ENCODE data around the gene CCDC60. TPM values are rescaled to one million over a fixed set of nuclear protein-coding genes. Genes with fewer than 3 reads are reported as not detected.

Gene CCDC60
- polyA plus RNA-seq, 1 experiment = not detected

- no peak for TF ChIP-seq CTCF (IDR thresholded peaks at IDR 0.05; ENCODE audit: insufficient read depth, low read depth, low read length)
- POLR2A ChIA-PET = no interaction called here
- H3K27me3 ChIP-seq (ENCODE audit: control insufficient read depth, insufficient read depth, low read length) = no peaks in the 10 kb centered on the region
- no peaks in the 10 kb centered on the region for H3K36me3 ChIP-seq (ENCODE audit: control insufficient read depth, insufficient read depth, low read length)
- no peak for DNase-seq (ENCODE audit: low read depth)
- H3K4me3 ChIP-seq (ENCODE audit: low read depth, low read length) = no peak overlapping the region
- CTCF ChIA-PET = no interaction called here
Observed at GRCh38 chr12:119320678-119321077, 13.9 kb upstream of the CCDC60 start.

GRCh38 chr12:119322301-119322723, 12.2 kb upstream of the CCDC60 start:
- TF ChIP-seq CTCF (IDR thresholded peaks at IDR 0.05; ENCODE audit: insufficient read depth, low read depth, low read length) = no peak
- POLR2A ChIA-PET = no interaction called here
- CTCF ChIA-PET = no interaction called here
- no peaks in the 10 kb centered on the region for H3K36me3 ChIP-seq (ENCODE audit: control insufficient read depth, insufficient read depth, low read length)
- H3K27me3 ChIP-seq (ENCODE audit: control insufficient read depth, insufficient read depth, low read length) = no peaks in the 10 kb centered on the region
- no peak for DNase-seq (ENCODE audit: low read depth)
- H3K4me3 ChIP-seq (ENCODE audit: low read depth, low read length) = no peak overlapping the region

- POLR2A ChIA-PET = no interaction called here
- CTCF ChIA-PET = no interaction called here
- no peaks in the 10 kb centered on the region for H3K27me3 ChIP-seq (ENCODE audit: control insufficient read depth, insufficient read depth, low read length)
- no peak for TF ChIP-seq CTCF (IDR thresholded peaks at IDR 0.05; ENCODE audit: insufficient read depth, low read depth, low read length)
- no peaks in the 10 kb centered on the region for H3K36me3 ChIP-seq (ENCODE audit: control insufficient read depth, insufficient read depth, low read length)
- no peak for DNase-seq (ENCODE audit: low read depth)
- no peak overlapping the region for H3K4me3 ChIP-seq (ENCODE audit: low read depth, low read length)
Observed at GRCh38 chr12:119325813-119326212, 8.7 kb upstream of the CCDC60 start.

GRCh38 chr12:119326341-119326740, 8.2 kb upstream of the CCDC60 start:
- TF ChIP-seq CTCF (IDR thresholded peaks at IDR 0.05; ENCODE audit: insufficient read depth, low read depth, low read length) = no peak
- POLR2A ChIA-PET = no interaction called here

GRCh38 chr12:119327471-119327870, 7.1 kb upstream of the CCDC60 start:
- Histone ChIP-seq H3K27me3 (ENCODE audit: control insufficient read depth, insufficient read depth, low read length) (no peaks in the 10 kb centered on the region), H3K4me3 (ENCODE audit: low read depth, low read length) (no peak overlapping the region), H3K36me3 (ENCODE audit: control insufficient read depth, insufficient read depth, low read length) (no peaks in the 10 kb centered on the region)
- ChIA-PET POLR2A (no interaction called here), CTCF (no interaction called here)
- no peak for DNase-seq (ENCODE audit: low read depth)
- no peak for TF ChIP-seq CTCF (IDR thresholded peaks at IDR 0.05; ENCODE audit: insufficient read depth, low read depth, low read length)

More at GRCh38 chr12:119326341-119326740, 8.2 kb upstream of the CCDC60 start:
- no peak for DNase-seq (ENCODE audit: low read depth)
- H3K36me3 ChIP-seq (ENCODE audit: control insufficient read depth, insufficient read depth, low read length) = no peaks in the 10 kb centered on the region
- CTCF ChIA-PET = no interaction called here
- H3K27me3 ChIP-seq (ENCODE audit: control insufficient read depth, insufficient read depth, low read length) = no peaks in the 10 kb centered on the region
- no peak overlapping the region for H3K4me3 ChIP-seq (ENCODE audit: low read depth, low read length)
